CD14-positive monocyte (primary cell): ENCODE data around the gene RNF126. TPM values are rescaled to one million over a fixed set of nuclear protein-coding genes. Genes with fewer than 3 reads are reported as not detected.

Experiments used
- DNase-seq, 3 donors: peaks; one replicate each; pipeline ENCODE4 v3.0.0-alpha.2; 2011 to 2022
- H2AFZ ChIP-seq: 2 replicates; pipeline ENCODE4 v1.6.0; 2012; ENCODE audit warnings: mild to moderate bottlenecking, low read depth, low read length, inconsistent platforms; ENCODE audit not compliant: insufficient read depth, poor library complexity, severe bottlenecking
- H3K27ac ChIP-seq, 2 donors: 1 replicate in 1 of 2; 2 replicates in 1 of 2; pipeline ENCODE4 v1.5.1; 2012 to 2013; ENCODE audit warnings: low read length in 2 of 2, control low read depth in 1 of 2, inconsistent platforms in 1 of 2, low read depth in 1 of 2, mild to moderate bottlenecking in 1 of 2
- H3K27me3 ChIP-seq, 2 donors: one replicate each; pipeline versions ENCODE4 v1.6.0 to v1.6.1; 2011 to 2013; ENCODE audit warnings: low read length in 2 of 2; ENCODE audit not compliant: control insufficient read depth in 2 of 2, insufficient read depth in 2 of 2
- H3K36me3 ChIP-seq, 2 donors: replicated peaks in 1 of 2; 1 replicate in 1 of 2; 2 replicates in 1 of 2; pipeline versions ENCODE4 v1.5.1 to v1.6.1; 2012 to 2013; ENCODE audit warnings: low read length in 2 of 2, control low read depth in 1 of 2, inconsistent platforms in 1 of 2, mild to moderate bottlenecking in 1 of 2; ENCODE audit not compliant: insufficient read depth in 2 of 2, control insufficient read depth in 1 of 2
- H3K4me1 ChIP-seq, 2 donors: 1 replicate in 1 of 2; 2 replicates in 1 of 2; pipeline versions ENCODE4 v1.5.1 to v1.6.1; 2012 to 2013; ENCODE audit warnings: low read length in 2 of 2, control low read depth in 1 of 2, inconsistent platforms in 1 of 2, mild to moderate bottlenecking in 1 of 2, moderate library complexity in 1 of 2; ENCODE audit not compliant: insufficient read depth in 2 of 2, control insufficient read depth in 1 of 2
- H3K4me2 ChIP-seq: replicated peaks from 2 replicates; pipeline ENCODE3; 2012; ENCODE audit warnings: low read length, moderate library complexity, mild to moderate bottlenecking; ENCODE audit not compliant: poor library complexity, severe bottlenecking; ENCODE audit errors: extremely low read depth
- H3K4me3 ChIP-seq, 3 experiments: fragments of 200-600 bp in 1 of 3; sonication (generic) in 1 of 3; replicated peaks in 1 of 3; 1 replicate in 2 of 3; 2 replicates in 1 of 3; pipeline ENCODE4 v1.5.1; 2011 to 2013; ENCODE audit warnings: low read length in 3 of 3, mild to moderate bottlenecking in 3 of 3, control low read depth in 2 of 3, low read depth in 2 of 3, inconsistent platforms in 1 of 3, moderate library complexity in 1 of 3
- H3K79me2 ChIP-seq: 2 replicates; pipeline ENCODE4 v1.6.0; 2012; ENCODE audit warnings: mild to moderate bottlenecking, control low read depth, inconsistent platforms, low read length, moderate library complexity; ENCODE audit not compliant: insufficient read depth
- H3K9ac ChIP-seq: 2 replicates; pipeline ENCODE4 v1.6.0; 2017; ENCODE audit warnings: low read length, mild to moderate bottlenecking; ENCODE audit not compliant: insufficient read depth, poor library complexity, severe bottlenecking
- H3K9me3 ChIP-seq, 2 donors: replicated peaks in 1 of 2; 1 replicate in 1 of 2; 2 replicates in 1 of 2; pipeline versions ENCODE4 v1.5.1 to v1.6.1; 2012 to 2013; ENCODE audit warnings: low read length in 2 of 2, control low read depth in 1 of 2; ENCODE audit not compliant: control insufficient read depth in 1 of 2, insufficient read depth in 1 of 2
- H4K20me1 ChIP-seq: 2 replicates; pipeline ENCODE4 v1.6.0; 2012; ENCODE audit warnings: mild to moderate bottlenecking, low read length, control low read depth, moderate library complexity; ENCODE audit not compliant: insufficient read depth
- H3K27ac Mint-ChIP-seq, 7 donors: one replicate each; pipeline ENCODE4 v1.8.0; 2020; ENCODE audit warnings: mild to moderate bottlenecking in 7 of 7, mixed read lengths in 7 of 7, moderate library complexity in 6 of 7, inconsistent platforms in 2 of 7
- H3K27me3 Mint-ChIP-seq, 3 donors: one replicate each; pipeline ENCODE4 v1.8.0; 2021 to 2022; ENCODE audit warnings: low read depth in 3 of 3, mild to moderate bottlenecking in 3 of 3, mixed read lengths in 3 of 3, moderate library complexity in 3 of 3, inconsistent platforms in 1 of 3
- H3K36me3 Mint-ChIP-seq, 2 donors: one replicate each; pipeline ENCODE4 v1.8.0; 2020; ENCODE audit warnings: mixed read lengths in 2 of 2, inconsistent platforms in 1 of 2, mild to moderate bottlenecking in 1 of 2
- H3K4me1 Mint-ChIP-seq: one replicate; pipeline ENCODE4 v1.8.0; 2020; ENCODE audit warnings: mild to moderate bottlenecking, mixed read lengths
- H3K4me3 Mint-ChIP-seq, 2 donors: one replicate each; pipeline ENCODE4 v1.8.0; 2020; ENCODE audit warnings: mild to moderate bottlenecking in 2 of 2, mixed read lengths in 2 of 2, moderate library complexity in 1 of 2
- H3K9me3 Mint-ChIP-seq, 7 donors: one replicate each; pipeline ENCODE4 v1.8.0; 2020 to 2022; ENCODE audit warnings: mixed read lengths in 7 of 7, mild to moderate bottlenecking in 6 of 7, moderate library complexity in 6 of 7, inconsistent platforms in 2 of 7
- WGBS: methylation state at CpG from one replicate; pipeline ENCODE4 v1.1.5; 2013; ENCODE audit warnings: missing lambda C conversion rate; ENCODE audit not compliant: insufficient coverage; 5-methylcytosine and 5-hydroxymethylcytosine counted together
- intact Hi-C, 2 donors: fragments of 100-400 bp; cut with micrococcal nuclease; formaldehyde crosslinking; loops; one replicate each; pipeline versions ENCODE4 v1.15.0 to v1.15.1; 2023
- polyA plus RNA-seq, 3 donors: library from polyadenylated mRNA; depleted of rRNA in 1 of 3; unstranded in 2 of 3; stranded (reverse) in 1 of 3; fragments of 300-500 nt in 2 of 3; fragments of >200 nt in 1 of 3; fragmentation: Illumina TruSeq in 2 of 3; gene quantifications; 1 replicate in 2 of 3; 2 replicates in 1 of 3; pipeline ENCODE4 v1.2.3, GENCODE V29; 2012 to 2021
- TF ChIP-seq, protein P1 (sequence below): fragments of 200-600 bp; IDR thresholded peaks from one replicate; pipeline ENCODE4 v1.8.0; 2022; ENCODE audit warnings: antibody characterized with exemption, mild to moderate bottlenecking

RNF126 gene
- polyA plus RNA-seq, 3 donors, result 29.1 to 51.6 (median 31.6) TPM

DNA sequence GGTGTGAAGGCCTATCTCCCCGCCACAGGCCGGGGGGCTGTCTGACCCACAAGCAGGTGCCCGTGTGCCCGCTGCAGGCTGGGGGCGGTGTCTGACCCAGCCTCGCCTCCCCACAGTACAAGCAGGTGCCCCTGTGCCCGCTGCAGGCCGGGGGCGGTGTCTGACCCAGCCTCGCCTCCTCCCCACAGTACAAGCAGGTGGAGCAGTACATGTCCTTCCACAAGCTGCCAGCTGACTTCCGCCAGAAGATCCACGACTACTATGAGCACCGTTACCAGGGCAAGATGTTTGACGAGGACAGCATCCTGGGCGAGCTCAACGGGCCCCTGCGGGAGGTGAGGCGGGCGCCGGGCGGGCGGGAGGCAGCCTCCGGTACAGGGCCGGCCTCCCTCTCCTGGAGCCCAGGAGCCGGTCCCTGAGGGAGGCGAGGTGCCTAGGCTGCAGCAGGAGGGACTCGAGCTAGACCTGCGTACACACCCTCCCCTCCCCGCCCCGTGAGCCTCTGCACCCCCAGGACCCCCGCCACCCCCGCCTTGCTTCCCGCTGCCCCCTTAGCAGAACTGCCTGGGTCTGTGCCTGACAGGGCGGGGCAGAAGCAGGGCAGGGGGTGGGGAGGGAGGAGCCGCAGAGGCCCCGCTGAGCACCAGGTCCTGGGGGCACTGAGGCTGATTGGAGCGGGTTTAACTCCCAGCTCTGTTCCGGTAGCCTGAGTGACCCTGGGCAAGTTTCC lies 52.8 kb downstream of the RNF126 start:
- H3K4me3 ChIP-seq, result peak overlapping the region; percentile 7 to 59 (median 36)
- peak overlapping the region; percentile 63 for H3K4me2 ChIP-seq
- WGBS, result 49% methylated on average over 25 of the region's 38 CpGs
- H3K36me3 ChIP-seq, result no peaks in the 10 kb centered on the region
- TF ChIP-seq, protein P1, sequence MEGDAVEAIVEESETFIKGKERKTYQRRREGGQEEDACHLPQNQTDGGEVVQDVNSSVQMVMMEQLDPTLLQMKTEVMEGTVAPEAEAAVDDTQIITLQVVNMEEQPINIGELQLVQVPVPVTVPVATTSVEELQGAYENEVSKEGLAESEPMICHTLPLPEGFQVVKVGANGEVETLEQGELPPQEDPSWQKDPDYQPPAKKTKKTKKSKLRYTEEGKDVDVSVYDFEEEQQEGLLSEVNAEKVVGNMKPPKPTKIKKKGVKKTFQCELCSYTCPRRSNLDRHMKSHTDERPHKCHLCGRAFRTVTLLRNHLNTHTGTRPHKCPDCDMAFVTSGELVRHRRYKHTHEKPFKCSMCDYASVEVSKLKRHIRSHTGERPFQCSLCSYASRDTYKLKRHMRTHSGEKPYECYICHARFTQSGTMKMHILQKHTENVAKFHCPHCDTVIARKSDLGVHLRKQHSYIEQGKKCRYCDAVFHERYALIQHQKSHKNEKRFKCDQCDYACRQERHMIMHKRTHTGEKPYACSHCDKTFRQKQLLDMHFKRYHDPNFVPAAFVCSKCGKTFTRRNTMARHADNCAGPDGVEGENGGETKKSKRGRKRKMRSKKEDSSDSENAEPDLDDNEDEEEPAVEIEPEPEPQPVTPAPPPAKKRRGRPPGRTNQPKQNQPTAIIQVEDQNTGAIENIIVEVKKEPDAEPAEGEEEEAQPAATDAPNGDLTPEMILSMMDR, result no peak
- peak overlapping the region; percentile 75 for H2AFZ ChIP-seq
- Mint-ChIP-seq H3K9me3 (peaks cover 0 to 4% (median 0%) of the 10 kb centered on the region in 7 donors), H3K4me3 (peak overlapping the region; percentile 67 to 84), H3K4me1 (peaks cover 17% of the 10 kb centered on the region), H3K27me3 (peaks cover 20 to 52% (median 21%) of the 10 kb centered on the region in 3 donors), H3K36me3 (no peaks in the 10 kb centered on the region), H3K27ac (peak overlapping the region in 1 of 7 donors; percentile 69)
- no peak for DNase-seq
- peaks cover 30 to 34% of the 10 kb centered on the region in 2 donors for H3K4me1 ChIP-seq
- intact Hi-C loops, result no loop called here
- peaks cover 0 to 30% of the 10 kb centered on the region in 2 donors for H3K27me3 ChIP-seq
- no peak overlapping the region for H3K27ac ChIP-seq
- H3K9ac ChIP-seq, result peak overlapping the region; percentile 27
- H3K79me2 ChIP-seq, result no peaks in the 10 kb centered on the region
- no peaks in the 10 kb centered on the region for H3K9me3 ChIP-seq
- H4K20me1 ChIP-seq, result no peaks in the 10 kb centered on the region

DNA sequence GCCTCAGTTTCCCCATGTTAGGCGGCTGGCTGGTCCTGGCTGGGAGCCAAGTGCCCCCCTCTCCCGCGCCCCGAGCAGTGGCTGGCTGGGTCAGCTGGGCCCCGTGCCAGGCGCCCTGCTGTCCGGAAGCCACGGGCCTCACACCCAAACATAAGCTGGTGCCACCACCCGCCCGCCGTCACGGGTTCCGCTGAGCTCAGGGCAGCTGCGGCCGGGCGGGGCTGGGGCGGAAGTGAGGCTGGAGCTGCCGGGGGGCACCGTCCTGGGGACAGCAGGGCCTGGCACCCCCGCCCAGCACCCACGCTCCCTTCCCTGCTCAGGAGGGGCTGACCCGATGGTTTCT lies 54.0 kb downstream of the RNF126 start:
- Histone ChIP-seq H3K4me3 (peak overlapping the region in 1 of 3 experiments; percentile 34), H3K27ac (peak overlapping the region; percentile 35 to 73), H3K79me2 (no peaks in the 10 kb centered on the region), H3K36me3 (no peaks in the 10 kb centered on the region), H3K4me1 (peaks cover 30 to 34% of the 10 kb centered on the region in 2 donors), H3K9ac (peak overlapping the region; percentile 53), H3K9me3 (no peaks in the 10 kb centered on the region), H4K20me1 (no peaks in the 10 kb centered on the region), H2AFZ (peak overlapping the region; percentile 50), H3K4me2 (peak overlapping the region; percentile 47), H3K27me3 (peaks cover 0 to 18% of the 10 kb centered on the region in 2 donors)
- intact Hi-C loops, result no loop called here
- no peaks in the 10 kb centered on the region for H3K36me3 Mint-ChIP-seq
- H3K9me3 Mint-ChIP-seq, result peaks cover 0 to 6% (median 2%) of the 10 kb centered on the region in 7 donors
- WGBS, result 48% methylated on average over 22 of the region's 22 CpGs
- peak overlapping the region in 1 of 7 donors; percentile 40 for H3K27ac Mint-ChIP-seq
- no peak overlapping the region for H3K4me3 Mint-ChIP-seq
- TF ChIP-seq, protein P1, result no peak
- H3K27me3 Mint-ChIP-seq, result peaks cover 11 to 40% (median 13%) of the 10 kb centered on the region in 3 donors
- H3K4me1 Mint-ChIP-seq, result peaks cover 17% of the 10 kb centered on the region
- peak; percentile 43 to 58 (median 55) for DNase-seq
